Dedifferentiated amniotic fluid mesenchymal stem cell (primary cell): ENCODE results near the gene PLA2G5.
"Not testable (repeated sequence)": the region's sequence is repeated elsewhere in the genome, so short reads cannot be mapped to it uniquely, and the experiment has no call there.

Experiments
- DNase-seq: peaks from one replicate; pipeline ENCODE4 v3.0.0-alpha.2; 2016; ENCODE audit errors: extremely low spot score

The PLA2G5 gene

GRCh38 chr1:20069874-20070273, at the start of gene PLA2G5:
Gene PLA2G5, plus strand, starts transcription at chr1:20070194. Its CDS starts 14,637 bp downstream, at chr1:20084831.
- DNase-seq: no peak

- no peak for DNase-seq
Observed at GRCh38 chr1:20028125-20028524, 41.9 kb upstream of the PLA2G5 start.

- no peak for DNase-seq
Observed at GRCh38 chr1:20028726-20029125, 41.3 kb upstream of the PLA2G5 start.

- no peak for DNase-seq
Observed at GRCh38 chr1:20029178-20029912, 40.6 kb upstream of the PLA2G5 start.

GRCh38 chr1:20030436-20031151, 39.4 kb upstream of the PLA2G5 start:
- DNase-seq: not testable (repeated sequence)

- no peak for DNase-seq
Observed at GRCh38 chr1:20031161-20031560, 38.8 kb upstream of the PLA2G5 start.

GRCh38 chr1:20031836-20032235, 38.2 kb upstream of the PLA2G5 start:
- no peak for DNase-seq

GRCh38 chr1:20032425-20032824, 37.6 kb upstream of the PLA2G5 start:
- no peak for DNase-seq

GRCh38 chr1:20033420-20033819, 36.6 kb upstream of the PLA2G5 start:
- DNase-seq: no peak

GRCh38 chr1:20035114-20035513, 34.9 kb upstream of the PLA2G5 start:
- no peak for DNase-seq

GRCh38 chr1:20037877-20038276, 32.1 kb upstream of the PLA2G5 start:
- DNase-seq: no peak

- no peak for DNase-seq
Observed at GRCh38 chr1:20047096-20047495, 22.9 kb upstream of the PLA2G5 start.

- no peak for DNase-seq
Observed at GRCh38 chr1:20048563-20048962, 21.4 kb upstream of the PLA2G5 start.

GRCh38 chr1:20049056-20049798, 20.8 kb upstream of the PLA2G5 start:
- DNase-seq: not testable (repeated sequence)

- no peak for DNase-seq
Observed at GRCh38 chr1:20051218-20051829, 18.7 kb upstream of the PLA2G5 start.

- DNase-seq: no peak
Observed at GRCh38 chr1:20052386-20052785, 17.6 kb upstream of the PLA2G5 start.

- DNase-seq: no peak
Observed at GRCh38 chr1:20057886-20058420, 12.0 kb upstream of the PLA2G5 start.

- no peak for DNase-seq
Observed at GRCh38 chr1:20058531-20058930, 11.5 kb upstream of the PLA2G5 start.

GRCh38 chr1:20059847-20060246, 10.1 kb upstream of the PLA2G5 start:
- no peak for DNase-seq

GRCh38 chr1:20060791-20061190, 9.2 kb upstream of the PLA2G5 start:
- DNase-seq: not testable (repeated sequence)

- no peak for DNase-seq
Observed at GRCh38 chr1:20061866-20062265, 8.1 kb upstream of the PLA2G5 start.

GRCh38 chr1:20063861-20064292, 6.1 kb upstream of the PLA2G5 start:
- DNase-seq: no peak
